Cardiac muscle cell (in vitro differentiated cells and primary cell): ENCODE measurements around the gene HIVEP1. TPM values are rescaled to one million over a fixed set of nuclear protein-coding genes. Genes with fewer than 3 reads are reported as not detected.
"Not testable (repeated sequence)": the region's sequence is repeated elsewhere in the genome, so short reads cannot be mapped to it uniquely, and the experiment has no call there.

Experiments
- DNase-seq, 2 donors: peaks; one replicate each; pipeline versions ENCODE4 v3.0.0 to v3.0.0-alpha.2; 2010 to 2017; ENCODE audit warnings: low read depth in 1 of 2, low spot score in 1 of 2
- H3K27ac ChIP-seq: fragments of 200-600 bp; sonication (generic); 2 replicates; pipeline ENCODE4 v1.5.1; 2016
- H3K27me3 ChIP-seq: fragments of 200-600 bp; sonication (generic); 2 replicates; pipeline ENCODE4 v1.6.0; 2016; ENCODE audit warnings: control low read depth
- H3K36me3 ChIP-seq: fragments of 200-600 bp; sonication (generic); 2 replicates; pipeline ENCODE4 v1.5.1; 2016; ENCODE audit warnings: control low read depth
- H3K4me1 ChIP-seq: fragments of 200-600 bp; sonication (generic); 2 replicates; pipeline ENCODE4 v1.8.1; 2017; ENCODE audit warnings: low read depth, mild to moderate bottlenecking, mixed run types
- H3K4me3 ChIP-seq: fragments of 200-600 bp; sonication (generic); 2 replicates; pipeline ENCODE4 v1.5.1; 2016; ENCODE audit warnings: mild to moderate bottlenecking
- H3K9me3 ChIP-seq: fragments of 200-600 bp; sonication (generic); 2 replicates; pipeline ENCODE4 v1.5.1; 2017; ENCODE audit warnings: low read depth, mild to moderate bottlenecking, control low read depth
- CTCF ChIP-seq: IDR thresholded peaks from 2 replicates; pipeline ENCODE4 v1.5.1; 2012; ENCODE audit warnings: low read depth, mild to moderate bottlenecking, low read length
- polyA plus RNA-seq: library from polyadenylated mRNA; unstranded; fragments of >200 nt; fragmentation: Nextera tagmentation; extraction: Ambion mirVana; gene quantifications from 2 replicates; pipeline ENCODE4 v1.2.1, GENCODE V29; 2016
- total RNA-seq: library from RNA; depleted of rRNA; stranded (reverse); fragments of >200 nt; gene quantifications from 2 replicates; pipeline ENCODE4 v1.2.3, GENCODE V29; 2016

HIVEP1 gene
- total and polyA plus RNA-seq, 2 experiments from 2014 or later, result 5.3 to 20.0 TPM

- no peak overlapping the region for H3K27ac ChIP-seq
- H3K9me3 ChIP-seq, result no peaks in the 10 kb centered on the region
- H3K4me3 ChIP-seq, result no peak overlapping the region
- no peak for TF ChIP-seq CTCF
- no peaks in the 10 kb centered on the region for H3K4me1 ChIP-seq
- no peaks in the 10 kb centered on the region for H3K36me3 ChIP-seq
- no peaks in the 10 kb centered on the region for H3K27me3 ChIP-seq
- no peak for DNase-seq
These were observed 163.5 kb downstream of the HIVEP1 start for GRCh38 chr6:12175626-12176025.

GRCh38 chr6:12176782-12177181 is 164.7 kb downstream of the HIVEP1 start:
- H3K27ac ChIP-seq, H3K4me1 ChIP-seq, H3K4me3 ChIP-seq, H3K36me3 ChIP-seq, H3K9me3 ChIP-seq, H3K27me3 ChIP-seq, DNase-seq: not testable (repeated sequence)

- Histone ChIP-seq H3K4me1 (no peaks in the 10 kb centered on the region), H3K9me3 (no peaks in the 10 kb centered on the region), H3K27me3 (no peaks in the 10 kb centered on the region), H3K27ac (no peak overlapping the region), H3K4me3 (no peak overlapping the region), H3K36me3 (no peaks in the 10 kb centered on the region)
- TF ChIP-seq CTCF, result no peak
- no peak for DNase-seq
These were observed 166.4 kb downstream of the HIVEP1 start for GRCh38 chr6:12178521-12178920.

GRCh38 chr6:12181481-12181880 is 169.4 kb downstream of the HIVEP1 start:
- no peak overlapping the region for H3K27ac ChIP-seq
- H3K9me3 ChIP-seq, result no peaks in the 10 kb centered on the region
- no peak for TF ChIP-seq CTCF
- no peaks in the 10 kb centered on the region for H3K27me3 ChIP-seq
- no peak for DNase-seq
- H3K36me3 ChIP-seq, result no peaks in the 10 kb centered on the region
- no peak overlapping the region for H3K4me3 ChIP-seq
- H3K4me1 ChIP-seq, result no peaks in the 10 kb centered on the region

- Histone ChIP-seq H3K36me3 (no peaks in the 10 kb centered on the region), H3K27ac (no peak overlapping the region), H3K4me1 (no peaks in the 10 kb centered on the region), H3K9me3 (no peaks in the 10 kb centered on the region), H3K27me3 (no peaks in the 10 kb centered on the region), H3K4me3 (no peak overlapping the region)
- TF ChIP-seq CTCF, result no peak
- no peak for DNase-seq
These were observed 170.6 kb downstream of the HIVEP1 start for GRCh38 chr6:12182676-12183075.

- TF ChIP-seq CTCF, result no peak
- H3K4me3 ChIP-seq, result no peak overlapping the region
These were observed 173.1 kb downstream of the HIVEP1 start for GRCh38 chr6:12185081-12185673.

More at GRCh38 chr6:12185081-12185673, 173.1 kb downstream of the HIVEP1 start:
- no peak overlapping the region for H3K27ac ChIP-seq
- H3K9me3 ChIP-seq, result no peaks in the 10 kb centered on the region
- H3K4me1 ChIP-seq, result no peaks in the 10 kb centered on the region
- no peak for DNase-seq
- no peaks in the 10 kb centered on the region for H3K36me3 ChIP-seq
- no peaks in the 10 kb centered on the region for H3K27me3 ChIP-seq
